ENCODE results near the gene PSMB4. TPM values are rescaled to one million over a fixed set of nuclear protein-coding genes. Genes with fewer than 3 reads are reported as not detected.
"Not testable (repeated sequence)": the region's sequence is repeated elsewhere in the genome, so short reads cannot be mapped to it uniquely, and the experiment has no call there.

PSMB4 gene
- total RNA-seq, 1 donor from 2014 or later = 316 TPM

- Histone ChIP-seq H3K27me3 (ENCODE audit: insufficient read depth, low read length) (no peaks in the 10 kb centered on the region), H3K9ac (ENCODE audit: low read length) (no peak overlapping the region), H3K4me1 (ENCODE audit: insufficient read depth, low read length) (no peaks in the 10 kb centered on the region), H3K79me2 (ENCODE audit: insufficient read depth, low read length) (no peaks in the 10 kb centered on the region), H4K20me1 (ENCODE audit: insufficient read depth, low read length) (no peaks in the 10 kb centered on the region), H2AFZ (ENCODE audit: low read depth, low read length) (peak overlapping the region; percentile 10), H3K4me3 (ENCODE audit: insufficient read depth, low read depth, low read length) (no peak overlapping the region), H3K36me3 (ENCODE audit: insufficient read depth, low read length) (no peaks in the 10 kb centered on the region), H3K4me2 (ENCODE audit: low read length) (no peak overlapping the region), H3K27ac (ENCODE audit: low read depth, low read length) (no peak overlapping the region), H3K9me3 (ENCODE audit: insufficient read depth, low read depth, low read length) (no peaks in the 10 kb centered on the region)
- no peaks in the 10 kb centered on the region for H3K9me3 Mint-ChIP-seq (ENCODE audit: unreplicated experiment)
- DNase-seq (ENCODE audit: low read depth) (no peak), FAIRE-seq (no peak)
- TF ChIP-seq CTCF (IDR thresholded peaks at IDR 0.05; ENCODE audit: insufficient read depth, low read depth, low read length) = no peak
- no peaks in the 10 kb centered on the region for H3K36me3 Mint-ChIP-seq (ENCODE audit: low read depth, unreplicated experiment)
- H3K27ac Mint-ChIP-seq (ENCODE audit: unreplicated experiment) = no peak overlapping the region
- H3K4me3 Mint-ChIP-seq (ENCODE audit: unreplicated experiment) = no peak overlapping the region
- H3K27me3 Mint-ChIP-seq (ENCODE audit: low read depth, unreplicated experiment) = peaks cover 2% of the 10 kb centered on the region
- no peaks in the 10 kb centered on the region for H3K4me1 Mint-ChIP-seq (ENCODE audit: low read depth, unreplicated experiment)
Observed at GRCh38 chr1:151384584-151384983, 14.8 kb upstream of the PSMB4 start.

- no peaks in the 10 kb centered on the region for H3K79me2 ChIP-seq (ENCODE audit: insufficient read depth, low read length)
- H3K9me3 Mint-ChIP-seq (ENCODE audit: unreplicated experiment) = no peaks in the 10 kb centered on the region
- no peak overlapping the region for H3K27ac Mint-ChIP-seq (ENCODE audit: unreplicated experiment)
- H2AFZ ChIP-seq (ENCODE audit: low read depth, low read length) = no peak overlapping the region
- no peak overlapping the region for H3K4me3 ChIP-seq (ENCODE audit: insufficient read depth, low read depth, low read length)
- no peaks in the 10 kb centered on the region for H3K9me3 ChIP-seq (ENCODE audit: insufficient read depth, low read depth, low read length)
- H3K27ac ChIP-seq (ENCODE audit: low read depth, low read length) = no peak overlapping the region
- H3K9ac ChIP-seq (ENCODE audit: low read length) = no peak overlapping the region
- TF ChIP-seq CTCF (IDR thresholded peaks at IDR 0.05; ENCODE audit: insufficient read depth, low read depth, low read length) = no peak
- no peak for TF ChIP-seq EZH2 (IDR thresholded peaks at IDR 0.05; ENCODE audit: insufficient read depth, low read length)
- no peak overlapping the region for H3K4me2 ChIP-seq (ENCODE audit: low read length)
- H3K4me1 ChIP-seq (ENCODE audit: insufficient read depth, low read length) = no peaks in the 10 kb centered on the region
- FAIRE-seq = no peak
- no peak for DNase-seq (ENCODE audit: low read depth)
- no peak overlapping the region for H3K4me3 Mint-ChIP-seq (ENCODE audit: unreplicated experiment)
- H3K27me3 Mint-ChIP-seq (ENCODE audit: low read depth, unreplicated experiment) = peaks cover 2% of the 10 kb centered on the region
- H4K20me1 ChIP-seq (ENCODE audit: insufficient read depth, low read length) = no peaks in the 10 kb centered on the region
- no peaks in the 10 kb centered on the region for H3K36me3 Mint-ChIP-seq (ENCODE audit: low read depth, unreplicated experiment)
- no peaks in the 10 kb centered on the region for H3K27me3 ChIP-seq (ENCODE audit: insufficient read depth, low read length)
- H3K4me1 Mint-ChIP-seq (ENCODE audit: low read depth, unreplicated experiment) = no peaks in the 10 kb centered on the region
- H3K36me3 ChIP-seq (ENCODE audit: insufficient read depth, low read length) = no peaks in the 10 kb centered on the region
Observed at GRCh38 chr1:151386002-151386401, 13.4 kb upstream of the PSMB4 start.

GRCh38 chr1:151390221-151391078 lies 8.9 kb upstream of the PSMB4 start:
- H3K27ac ChIP-seq (ENCODE audit: low read depth, low read length); H3K27me3 ChIP-seq (ENCODE audit: insufficient read depth, low read length); H3K79me2 ChIP-seq (ENCODE audit: insufficient read depth, low read length); H3K36me3 ChIP-seq (ENCODE audit: insufficient read depth, low read length); H4K20me1 ChIP-seq (ENCODE audit: insufficient read depth, low read length); H3K27ac Mint-ChIP-seq (ENCODE audit: unreplicated experiment); H3K4me3 Mint-ChIP-seq (ENCODE audit: unreplicated experiment); H3K9me3 ChIP-seq (ENCODE audit: insufficient read depth, low read depth, low read length); H3K9me3 Mint-ChIP-seq (ENCODE audit: unreplicated experiment); H3K4me1 Mint-ChIP-seq (ENCODE audit: low read depth, unreplicated experiment); H2AFZ ChIP-seq (ENCODE audit: low read depth, low read length); H3K9ac ChIP-seq (ENCODE audit: low read length); H3K4me1 ChIP-seq (ENCODE audit: insufficient read depth, low read length); DNase-seq (ENCODE audit: low read depth); FAIRE-seq; H3K36me3 Mint-ChIP-seq (ENCODE audit: low read depth, unreplicated experiment); H3K27me3 Mint-ChIP-seq (ENCODE audit: low read depth, unreplicated experiment); H3K4me2 ChIP-seq (ENCODE audit: low read length); H3K4me3 ChIP-seq (ENCODE audit: insufficient read depth, low read depth, low read length): not testable (repeated sequence)
